ENCODE results near the gene DISP3. TPM values are rescaled to one million over a fixed set of nuclear protein-coding genes. Genes with fewer than 3 reads are reported as not detected.

Gene DISP3
- total and polyA plus RNA-seq, 2 of the 4 experiments (the other 2 are of a cell fraction) = 0.05 TPM; not detected in 1

DNA sequence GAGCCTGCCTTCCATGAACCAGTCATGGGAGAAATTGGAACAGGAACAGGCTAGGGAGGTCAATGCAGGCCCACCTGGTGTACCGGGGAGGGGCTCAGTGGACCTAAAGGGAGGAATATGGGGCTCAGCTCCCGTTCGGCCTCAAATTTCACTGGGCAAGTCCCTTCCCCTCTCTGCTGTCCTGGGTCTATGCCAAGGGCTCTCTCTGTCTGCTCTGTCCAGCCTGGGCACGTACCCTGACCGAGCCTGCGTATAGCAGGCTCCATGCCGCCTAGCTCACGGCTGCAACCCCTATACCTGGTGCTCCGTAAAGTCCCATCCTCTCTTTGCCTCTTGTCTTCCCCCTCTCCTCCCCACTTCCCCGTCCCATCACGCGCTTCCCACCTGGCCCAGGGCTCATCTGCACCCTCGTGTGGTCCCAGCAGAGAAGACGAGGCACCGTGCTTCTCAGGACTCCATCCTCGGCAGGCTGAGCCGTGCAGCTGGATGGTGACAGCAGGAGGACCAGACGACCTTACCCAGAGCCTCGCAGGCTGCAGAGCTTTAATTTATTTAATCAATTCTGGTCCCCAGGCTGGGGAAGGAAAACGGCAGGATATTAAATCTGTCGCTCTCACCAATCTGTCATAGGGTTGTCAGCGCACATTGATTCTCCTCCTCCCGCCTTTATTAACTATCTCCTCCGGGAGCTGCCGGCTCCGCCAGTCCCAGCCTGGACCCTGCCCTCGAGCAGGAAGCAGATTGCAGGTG, 25.0 kb upstream of the DISP3 start:
- ATAC-seq (ENCODE audit: low read depth) = no peak
- DNase-seq = no peak
- no peak overlapping the region for H2BK20ac ChIP-seq (ENCODE audit: low read depth, low read length)
- no peak overlapping the region for H2BK120ac ChIP-seq (ENCODE audit: low read depth, low read length)
- no peak overlapping the region for H3K4ac ChIP-seq (ENCODE audit: low read depth, low read length)
- H4K20me1 ChIP-seq (ENCODE audit: insufficient read depth, low read length) = no peaks in the 10 kb centered on the region
- H3K4me1 ChIP-seq (ENCODE audit: control insufficient read depth, insufficient read depth, low read length) = no peaks in the 10 kb centered on the region
- H3K36me3 ChIP-seq (ENCODE audit: control insufficient read depth, insufficient read depth, low read length) = no peaks in the 10 kb centered on the region
- no peak overlapping the region for H3K27ac ChIP-seq (ENCODE audit: insufficient read depth, low read length)
- H3K9me3 ChIP-seq (ENCODE audit: control insufficient read depth, insufficient read depth, low read length) = no peaks in the 10 kb centered on the region
- no peak overlapping the region for H3K9ac ChIP-seq (ENCODE audit: low read depth, low read length)
- H3K23ac ChIP-seq (ENCODE audit: low read depth, low read length) = no peak overlapping the region
- no peak overlapping the region for H2AK5ac ChIP-seq (ENCODE audit: low read depth, low read length)
- H3K79me1 ChIP-seq (ENCODE audit: low read depth in 1 of 2, low read length in 2 of 2) = no peaks in the 10 kb centered on the region
- no peak overlapping the region for H4K5ac ChIP-seq (ENCODE audit: low read depth, low read length)
- no peak overlapping the region for H2BK5ac ChIP-seq (ENCODE audit: low read depth, low read length, poor library complexity, severe bottlenecking)
- H2BK15ac ChIP-seq (ENCODE audit: low read depth, low read length) = no peak overlapping the region
- no peak overlapping the region for H4K8ac ChIP-seq (ENCODE audit: low read depth in 2 of 2, low read length in 2 of 2)
- H3K56ac ChIP-seq (ENCODE audit: extremely low read depth, insufficient read depth, low read length) = no peak overlapping the region
- H3K4me2 ChIP-seq (ENCODE audit: low read depth, low read length) = no peak overlapping the region
- H2AK9ac ChIP-seq (replicated peaks; ENCODE audit: low read depth, low read length, poor library complexity) = no peak overlapping the region
- ChIA-PET POLR2A (ENCODE audit: unreplicated experiment) (no interaction called here), CTCF (no interaction called here)
- no peaks in the 10 kb centered on the region for H3K9me1 ChIP-seq (ENCODE audit: insufficient read depth, low read length)
- no peak overlapping the region for H2AFZ ChIP-seq (replicated peaks; ENCODE audit: low read length, poor library complexity)
- 22% methylated on average over 15 of the region's 27 CpGs; no CpG with 5 or more reads in 1 of the 2 experiments for WGBS, 2 experiments (ENCODE audit: extremely low coverage in 2 of 2, insufficient read length in 1 of 2)
- no peak overlapping the region for H3K4me3 ChIP-seq (ENCODE audit: insufficient read depth, low read depth, low read length)
- no peak overlapping the region for H4K91ac ChIP-seq (ENCODE audit: insufficient read depth, low read depth, low read length)
- peaks cover 2% of the 10 kb centered on the region; the same call in 1 of the 2 replicates for H3K27me3 ChIP-seq (ENCODE audit: control insufficient read depth, insufficient read depth, low read length)
- H3K18ac ChIP-seq (ENCODE audit: low read depth, low read length) = no peak overlapping the region
- TF ChIP-seq RCOR1 (IDR thresholded peaks at IDR 0.05; ENCODE audit: insufficient replicate concordance, low read length) = no peak
- TF ChIP-seq, protein P1, sequence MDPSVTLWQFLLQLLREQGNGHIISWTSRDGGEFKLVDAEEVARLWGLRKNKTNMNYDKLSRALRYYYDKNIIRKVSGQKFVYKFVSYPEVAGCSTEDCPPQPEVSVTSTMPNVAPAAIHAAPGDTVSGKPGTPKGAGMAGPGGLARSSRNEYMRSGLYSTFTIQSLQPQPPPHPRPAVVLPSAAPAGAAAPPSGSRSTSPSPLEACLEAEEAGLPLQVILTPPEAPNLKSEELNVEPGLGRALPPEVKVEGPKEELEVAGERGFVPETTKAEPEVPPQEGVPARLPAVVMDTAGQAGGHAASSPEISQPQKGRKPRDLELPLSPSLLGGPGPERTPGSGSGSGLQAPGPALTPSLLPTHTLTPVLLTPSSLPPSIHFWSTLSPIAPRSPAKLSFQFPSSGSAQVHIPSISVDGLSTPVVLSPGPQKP (IDR thresholded peaks at IDR 0.05; ENCODE audit: borderline replicate concordance, low read depth, low read length) = no peak
- TF ChIP-seq RFX5 (IDR thresholded peaks at IDR 0.05; ENCODE audit: low read depth, low read length) = no peak
- no peak for TF ChIP-seq CEBPB (IDR thresholded peaks at IDR 0.05; ENCODE audit: low read depth, low read length)
- TF ChIP-seq SMC3 (IDR thresholded peaks at IDR 0.05; ENCODE audit: low read depth, low read length) = no peak
- TF ChIP-seq MAZ (IDR thresholded peaks at IDR 0.05; ENCODE audit: borderline replicate concordance, low read depth, low read length) = no peak
- TF ChIP-seq POLR2A (IDR thresholded peaks at IDR 0.05; ENCODE audit: low read depth, low read length) = no peak
- no peak for TF ChIP-seq MAFK (IDR thresholded peaks at IDR 0.05; ENCODE audit: low read depth, low read length)
- no peak for TF ChIP-seq NFE2L2 (IDR thresholded peaks at IDR 0.05; ENCODE audit: low read depth, low read length)
- no peak for TF ChIP-seq MXI1 (IDR thresholded peaks at IDR 0.05; ENCODE audit: borderline replicate concordance, low read depth, low read length)
- TF ChIP-seq, protein P2, sequence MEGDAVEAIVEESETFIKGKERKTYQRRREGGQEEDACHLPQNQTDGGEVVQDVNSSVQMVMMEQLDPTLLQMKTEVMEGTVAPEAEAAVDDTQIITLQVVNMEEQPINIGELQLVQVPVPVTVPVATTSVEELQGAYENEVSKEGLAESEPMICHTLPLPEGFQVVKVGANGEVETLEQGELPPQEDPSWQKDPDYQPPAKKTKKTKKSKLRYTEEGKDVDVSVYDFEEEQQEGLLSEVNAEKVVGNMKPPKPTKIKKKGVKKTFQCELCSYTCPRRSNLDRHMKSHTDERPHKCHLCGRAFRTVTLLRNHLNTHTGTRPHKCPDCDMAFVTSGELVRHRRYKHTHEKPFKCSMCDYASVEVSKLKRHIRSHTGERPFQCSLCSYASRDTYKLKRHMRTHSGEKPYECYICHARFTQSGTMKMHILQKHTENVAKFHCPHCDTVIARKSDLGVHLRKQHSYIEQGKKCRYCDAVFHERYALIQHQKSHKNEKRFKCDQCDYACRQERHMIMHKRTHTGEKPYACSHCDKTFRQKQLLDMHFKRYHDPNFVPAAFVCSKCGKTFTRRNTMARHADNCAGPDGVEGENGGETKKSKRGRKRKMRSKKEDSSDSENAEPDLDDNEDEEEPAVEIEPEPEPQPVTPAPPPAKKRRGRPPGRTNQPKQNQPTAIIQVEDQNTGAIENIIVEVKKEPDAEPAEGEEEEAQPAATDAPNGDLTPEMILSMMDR (conservative IDR thresholded peaks at IDR 0.05; ENCODE audit: low read depth, low read length) = no peak
- no peak for TF ChIP-seq RAD21 (IDR thresholded peaks at IDR 0.05; ENCODE audit: low read length)
- TF ChIP-seq FOS (IDR thresholded peaks at IDR 0.05; ENCODE audit: low read depth, low read length) = no peak
- no peak for TF ChIP-seq BHLHE40 (IDR thresholded peaks at IDR 0.05; ENCODE audit: low read depth, low read length)
- TF ChIP-seq, protein P3, sequence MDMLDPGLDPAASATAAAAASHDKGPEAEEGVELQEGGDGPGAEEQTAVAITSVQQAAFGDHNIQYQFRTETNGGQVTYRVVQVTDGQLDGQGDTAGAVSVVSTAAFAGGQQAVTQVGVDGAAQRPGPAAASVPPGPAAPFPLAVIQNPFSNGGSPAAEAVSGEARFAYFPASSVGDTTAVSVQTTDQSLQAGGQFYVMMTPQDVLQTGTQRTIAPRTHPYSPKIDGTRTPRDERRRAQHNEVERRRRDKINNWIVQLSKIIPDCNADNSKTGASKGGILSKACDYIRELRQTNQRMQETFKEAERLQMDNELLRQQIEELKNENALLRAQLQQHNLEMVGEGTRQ (IDR thresholded peaks at IDR 0.05; ENCODE audit: low read depth, low read length) = no peak
- TF ChIP-seq CHD1 (IDR thresholded peaks at IDR 0.05; ENCODE audit: low read depth, low read length) = no peak
- in situ Hi-C loops (cut with MboI; ENCODE audit: low sequenced_read_pairs) = no loop called here
- BruUV-seq (replicated peaks) = no TSS peak
- dilution Hi-C loops (cut with HindIII; ENCODE audit: low sequenced_read_pairs, unreplicated experiment) = no loop called here
- intact Hi-C loops (cut with micrococcal nuclease) = no loop called here
- no peak overlapping the region for H3K14ac ChIP-seq (replicated peaks; ENCODE audit: low read depth, low read length)

All from IMR-90 (cell line).